Large intestine (tissue), 3 donors: ENCODE results near the gene CARD14. TPM values are rescaled to one million over a fixed set of nuclear protein-coding genes. Genes with fewer than 3 reads are reported as not detected.
"Not testable (repeated sequence)": the region's sequence is repeated elsewhere in the genome, so short reads cannot be mapped to it uniquely, and the experiment has no call there.

Experiments
- DNase-seq, 2 donors: peaks; one replicate each; pipeline versions ENCODE4 v3.0.0 to v3.0.0-alpha.2; 2013
- H3K27ac ChIP-seq: one replicate; pipeline ENCODE4 v1.5.1; 2013; ENCODE audit warnings: low read length
- H3K27me3 ChIP-seq: 2 replicates; pipeline ENCODE4 v1.6.1; 2013; ENCODE audit warnings: low read length; ENCODE audit not compliant: control insufficient read depth, insufficient read depth
- H3K36me3 ChIP-seq: 2 replicates; pipeline ENCODE4 v1.6.1; 2013; ENCODE audit warnings: low read length; ENCODE audit not compliant: control insufficient read depth, insufficient read depth
- H3K4me1 ChIP-seq: one replicate; pipeline ENCODE4 v1.6.1; 2013; ENCODE audit warnings: low read length; ENCODE audit not compliant: control insufficient read depth, insufficient read depth
- H3K4me3 ChIP-seq: one replicate; pipeline ENCODE4 v1.5.1; 2013; ENCODE audit warnings: low read length
- H3K9me3 ChIP-seq: one replicate; pipeline ENCODE4 v1.6.1; 2013; ENCODE audit warnings: mild to moderate bottlenecking, low read depth, low read length, moderate library complexity; ENCODE audit not compliant: control insufficient read depth
- WGBS: methylation state at CpG from one replicate; pipeline ENCODE4 v1.1.5; 2013; ENCODE audit warnings: low lambda C conversion rate; ENCODE audit not compliant: insufficient coverage; 5-methylcytosine and 5-hydroxymethylcytosine counted together
- polyA plus RNA-seq: library from polyadenylated mRNA; unstranded; fragments of 120-200 nt; gene quantifications from one replicate; pipeline ENCODE4 v1.2.1, GENCODE V29; 2013

Gene CARD14
- polyA plus RNA-seq, 1 donor: 3.2 TPM

DNA sequence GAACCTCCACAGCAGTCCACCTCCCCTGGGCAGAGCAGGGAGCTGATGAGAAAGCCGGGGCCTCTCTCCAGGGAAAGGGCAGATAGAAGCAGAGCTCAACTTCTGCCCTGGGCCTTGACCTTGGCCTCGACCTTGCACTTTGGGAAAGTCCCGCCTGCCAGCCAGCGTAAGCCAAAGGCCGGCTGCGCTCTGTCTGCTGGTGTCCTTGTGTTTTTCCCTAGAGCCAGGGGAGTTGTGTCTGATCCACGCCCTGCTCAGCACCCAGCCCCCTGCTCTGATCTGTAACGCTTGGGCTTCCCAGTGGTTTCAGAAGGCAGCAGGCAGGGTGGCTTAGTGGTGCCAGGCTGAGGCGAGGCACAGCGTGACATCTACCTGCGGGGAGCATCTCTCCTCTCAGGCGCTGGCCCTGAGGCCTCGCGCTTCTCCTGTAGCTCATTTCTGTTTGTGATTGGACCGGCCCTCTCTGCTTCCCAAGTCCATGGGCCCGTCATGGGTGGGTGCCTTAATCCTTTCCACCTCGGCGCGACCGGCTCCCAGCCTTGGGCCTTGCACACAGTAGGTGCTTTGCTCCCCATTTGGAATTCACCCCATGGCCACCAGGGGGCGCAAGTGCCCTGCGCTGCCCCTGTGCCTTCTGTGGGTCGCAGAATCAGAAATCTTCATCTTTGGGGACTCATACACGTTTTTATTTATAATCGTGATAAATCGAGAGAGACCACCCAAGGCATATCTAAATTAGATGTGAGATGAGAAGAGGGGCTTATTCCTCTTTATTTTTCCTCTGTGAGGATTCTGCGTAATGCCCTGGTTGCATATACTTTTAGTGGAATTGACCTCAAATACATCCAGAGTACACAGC lies 26.1 kb downstream of the CARD14 start:
- 0% methylated on average over 1 of the region's 27 CpGs for WGBS

DNA sequence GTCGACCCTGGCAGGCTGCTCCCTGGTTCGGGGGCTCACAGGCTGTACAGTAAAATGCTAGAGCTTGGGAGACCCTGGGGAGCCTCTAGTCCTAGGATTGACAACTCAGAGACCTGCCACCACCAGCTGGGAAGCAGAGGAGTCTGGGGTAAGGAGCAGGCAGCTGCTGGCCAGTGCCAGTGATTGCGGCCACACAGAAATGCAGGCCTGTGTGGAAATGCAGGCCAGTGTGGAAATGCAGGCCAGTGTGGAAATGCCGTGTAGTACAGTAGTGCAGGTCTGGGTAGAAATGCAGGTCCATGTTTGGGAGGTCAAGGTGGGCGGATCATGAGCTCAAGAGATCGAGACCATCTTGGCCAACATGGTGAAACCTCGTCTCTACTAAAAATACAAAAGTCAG lies 26.8 kb downstream of the CARD14 start:
- no peaks in the 10 kb centered on the region for H3K36me3 ChIP-seq
- no CpG with 5 or more reads among the region's 7 CpGs for WGBS
- no peaks in the 10 kb centered on the region for H3K9me3 ChIP-seq

More for the DNA sequence above, 26.1 kb downstream of the CARD14 start:
- H3K9me3 ChIP-seq: no peaks in the 10 kb centered on the region
- no peak overlapping the region for H3K27ac ChIP-seq
- H3K36me3 ChIP-seq: no peaks in the 10 kb centered on the region
- H3K4me3 ChIP-seq: no peak overlapping the region
- no peak for DNase-seq
- peaks cover 7% of the 10 kb centered on the region for H3K27me3 ChIP-seq
- H3K4me1 ChIP-seq: no peaks in the 10 kb centered on the region

DNA sequence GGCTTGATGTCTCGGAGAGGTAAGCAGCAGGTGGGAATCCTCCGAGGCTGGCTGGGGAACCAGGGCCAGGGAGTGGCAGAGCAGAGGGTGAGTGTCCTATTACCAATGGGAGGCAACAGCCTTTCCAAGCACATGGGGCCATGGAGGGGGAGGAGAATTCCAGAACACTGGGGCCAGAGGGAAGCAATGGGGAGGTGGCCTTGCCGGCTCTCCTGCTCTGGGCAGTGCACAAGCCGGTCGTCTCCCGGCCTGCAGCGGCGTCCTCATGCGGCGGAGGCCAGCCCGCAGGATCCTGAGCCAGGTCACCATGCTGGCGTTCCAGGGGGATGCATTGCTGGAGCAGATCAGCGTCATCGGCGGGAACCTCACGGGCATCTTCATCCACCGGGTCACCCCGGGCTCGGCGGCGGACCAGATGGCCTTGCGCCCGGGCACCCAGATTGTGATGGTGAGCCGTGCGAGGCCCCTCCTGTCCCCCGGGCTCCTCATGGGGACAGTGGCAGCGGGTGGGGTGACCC lies 28.4 kb downstream of the CARD14 start:
- no peak for DNase-seq
- H3K4me3 ChIP-seq: no peak overlapping the region
- peaks cover 2% of the 10 kb centered on the region for H3K27me3 ChIP-seq
- H3K27ac ChIP-seq: no peak overlapping the region
- H3K36me3 ChIP-seq: no peaks in the 10 kb centered on the region
- WGBS: no CpG with 5 or more reads among the region's 27 CpGs
- H3K4me1 ChIP-seq: no peaks in the 10 kb centered on the region
- H3K9me3 ChIP-seq: no peaks in the 10 kb centered on the region

More for the DNA sequence above, 26.8 kb downstream of the CARD14 start:
- Histone ChIP-seq H3K4me1 (no peaks in the 10 kb centered on the region), H3K27me3 (peaks cover 7% of the 10 kb centered on the region), H3K4me3 (no peak overlapping the region), H3K27ac (no peak overlapping the region)
- DNase-seq: no peak

DNA sequence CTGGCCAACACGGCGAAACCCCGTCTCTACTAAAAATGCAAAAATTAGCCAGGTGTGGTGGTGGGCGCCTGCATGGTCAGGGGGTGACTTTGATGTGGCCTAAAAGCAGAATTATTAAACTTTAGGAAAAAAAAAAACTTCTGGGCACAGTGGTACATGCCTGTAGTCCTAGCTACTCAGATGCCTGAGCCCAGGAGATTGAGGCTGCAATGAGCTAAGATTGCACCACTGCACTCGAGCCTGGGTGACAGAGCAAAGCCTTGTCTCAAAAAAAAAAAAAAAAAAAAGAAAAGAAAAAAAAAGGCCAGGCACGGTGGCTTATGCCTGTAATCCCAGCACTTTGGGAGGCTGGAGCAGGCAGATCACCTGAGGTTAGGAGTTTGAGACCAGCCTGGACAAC lies 29.5 kb downstream of the CARD14 start:
- H3K27me3 ChIP-seq, H3K27ac ChIP-seq: not testable (repeated sequence)
- 71% methylated on average over 1 of the region's 6 CpGs for WGBS

DNA sequence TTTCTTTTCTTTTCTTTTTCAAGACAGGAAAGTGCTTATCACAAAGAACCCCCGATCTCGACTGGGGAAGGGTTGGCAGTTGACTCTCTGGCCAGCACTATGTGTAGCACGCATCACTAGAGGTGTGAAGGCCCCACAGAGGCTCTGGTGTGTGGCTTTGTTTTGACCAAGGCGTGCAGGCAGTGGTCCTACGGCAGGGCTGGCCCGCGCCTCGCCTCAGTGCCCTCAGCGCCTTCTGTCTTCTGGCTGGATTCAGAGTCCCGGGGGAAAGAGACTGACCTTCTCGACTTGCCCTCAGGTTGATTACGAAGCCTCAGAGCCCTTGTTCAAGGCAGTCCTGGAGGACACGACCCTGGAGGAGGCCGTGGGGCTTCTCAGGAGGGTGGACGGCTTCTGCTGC lies 31.6 kb downstream of the CARD14 start:
- Histone ChIP-seq H3K4me3 (no peak overlapping the region), H3K4me1 (no peaks in the 10 kb centered on the region), H3K9me3 (no peaks in the 10 kb centered on the region), H3K27me3 (no peaks in the 10 kb centered on the region), H3K27ac (no peak overlapping the region), H3K36me3 (peaks cover 2% of the 10 kb centered on the region)
- no CpG with 5 or more reads among the region's 15 CpGs for WGBS
- DNase-seq: no peak

More for the DNA sequence above, 29.5 kb downstream of the CARD14 start:
- H3K9me3 ChIP-seq, H3K4me3 ChIP-seq, H3K4me1 ChIP-seq, H3K36me3 ChIP-seq, DNase-seq: not testable (repeated sequence)

DNA sequence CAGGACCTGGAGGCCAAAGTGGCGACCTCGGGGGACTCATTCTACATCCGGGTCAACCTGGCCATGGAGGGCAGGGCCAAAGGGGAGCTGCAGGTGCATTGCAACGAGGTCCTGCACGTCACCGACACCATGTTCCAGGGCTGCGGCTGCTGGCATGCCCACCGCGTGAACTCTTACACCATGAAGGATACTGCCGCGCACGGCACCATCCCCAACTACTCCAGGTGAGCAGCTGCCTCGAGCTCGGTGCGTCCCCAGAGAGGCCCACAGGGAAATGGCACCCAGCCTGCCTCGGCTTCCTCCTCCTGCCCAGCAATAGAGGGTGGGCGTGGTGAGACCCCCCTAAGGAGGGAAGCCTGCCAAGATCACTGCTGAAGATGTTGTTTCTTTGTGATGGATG lies 32.4 kb downstream of the CARD14 start:
- DNase-seq: no peak

DNA sequence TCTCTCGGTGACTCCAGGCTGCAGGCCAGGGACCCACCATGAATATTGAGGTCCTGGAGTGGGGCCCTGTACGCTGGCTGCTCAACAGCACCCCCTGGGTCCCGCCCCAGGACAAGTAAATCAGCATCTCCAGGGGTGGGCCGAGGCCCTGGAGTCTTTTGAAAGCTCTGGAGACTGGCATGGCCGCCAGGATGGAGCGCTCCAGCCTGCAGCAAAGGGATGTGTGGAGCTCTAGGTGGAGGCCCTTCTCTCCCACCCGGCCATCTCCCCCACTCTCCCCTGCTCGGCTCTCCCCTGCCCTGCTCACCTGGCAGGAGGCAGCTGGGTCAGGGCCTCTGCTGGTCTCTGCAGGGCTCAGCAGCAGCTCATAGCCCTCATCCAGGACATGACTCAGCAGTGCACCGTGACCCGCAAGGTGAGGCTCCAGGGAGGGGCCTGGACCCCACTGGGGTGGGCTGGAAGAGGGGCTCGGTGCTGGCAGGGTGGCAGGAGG lies 33.7 kb downstream of the CARD14 start:
- Histone ChIP-seq H3K4me1 (no peaks in the 10 kb centered on the region), H3K9me3 (no peaks in the 10 kb centered on the region), H3K27ac (no peak overlapping the region), H3K27me3 (no peaks in the 10 kb centered on the region), H3K36me3 (peaks cover 13% of the 10 kb centered on the region), H3K4me3 (no peak overlapping the region)
- WGBS: no CpG with 5 or more reads among the region's 11 CpGs
- no peak for DNase-seq

More for the DNA sequence above, 32.4 kb downstream of the CARD14 start:
- Histone ChIP-seq H3K27me3 (no peaks in the 10 kb centered on the region), H3K9me3 (no peaks in the 10 kb centered on the region), H3K36me3 (peaks cover 5% of the 10 kb centered on the region), H3K27ac (no peak overlapping the region), H3K4me3 (no peak overlapping the region), H3K4me1 (no peaks in the 10 kb centered on the region)
- no CpG with 5 or more reads among the region's 17 CpGs for WGBS

DNA sequence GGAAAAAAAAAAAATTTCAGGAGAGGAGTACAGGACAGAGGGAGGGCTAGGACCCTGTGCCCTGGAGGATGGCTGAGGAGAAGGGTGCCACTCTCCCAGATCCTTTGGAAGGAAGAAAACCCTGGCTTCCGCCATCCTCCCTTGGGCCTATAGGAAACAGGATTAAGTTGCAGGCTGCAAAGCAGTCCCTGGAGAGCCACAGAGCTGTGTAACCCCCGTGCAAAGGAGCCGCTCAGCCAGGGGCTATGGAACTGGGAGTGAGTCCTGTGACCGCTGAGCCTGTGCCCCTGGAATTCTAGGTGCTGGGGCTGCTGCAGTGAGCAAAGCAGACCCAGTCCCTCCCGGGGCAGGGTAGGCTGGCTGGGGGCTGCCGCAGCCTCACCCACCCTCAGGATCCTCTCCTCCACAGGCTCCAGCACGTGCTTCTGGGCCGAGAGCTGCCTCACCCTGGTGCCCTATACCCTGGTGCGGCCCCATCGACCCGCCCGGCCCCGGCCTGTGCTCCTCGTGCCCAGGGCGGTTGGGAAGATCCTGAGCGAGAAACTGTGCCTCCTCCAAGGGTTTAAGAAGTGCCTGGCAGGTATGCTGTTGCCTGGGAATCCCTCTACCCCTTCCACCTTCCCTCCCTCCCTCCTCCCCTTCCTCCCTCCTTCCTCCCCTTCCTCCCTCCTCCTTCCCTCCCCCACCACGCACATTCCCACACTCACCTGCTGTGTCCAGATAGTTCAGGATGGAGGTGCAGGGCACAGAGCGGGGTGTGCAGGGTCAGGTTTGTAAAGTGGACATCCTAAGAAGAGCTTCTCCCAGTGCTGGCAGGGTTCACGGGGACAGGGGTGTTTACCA lies 35.0 kb downstream of the CARD14 start:
- H3K36me3 ChIP-seq: peaks cover 26% of the 10 kb centered on the region
- no peaks in the 10 kb centered on the region for H3K27me3 ChIP-seq
- H3K27ac ChIP-seq: no peak overlapping the region
- H3K9me3 ChIP-seq: no peaks in the 10 kb centered on the region
- H3K4me3 ChIP-seq: no peak overlapping the region
- no CpG with 5 or more reads among the region's 19 CpGs for WGBS
- DNase-seq: no peak
- H3K4me1 ChIP-seq: no peaks in the 10 kb centered on the region

DNA sequence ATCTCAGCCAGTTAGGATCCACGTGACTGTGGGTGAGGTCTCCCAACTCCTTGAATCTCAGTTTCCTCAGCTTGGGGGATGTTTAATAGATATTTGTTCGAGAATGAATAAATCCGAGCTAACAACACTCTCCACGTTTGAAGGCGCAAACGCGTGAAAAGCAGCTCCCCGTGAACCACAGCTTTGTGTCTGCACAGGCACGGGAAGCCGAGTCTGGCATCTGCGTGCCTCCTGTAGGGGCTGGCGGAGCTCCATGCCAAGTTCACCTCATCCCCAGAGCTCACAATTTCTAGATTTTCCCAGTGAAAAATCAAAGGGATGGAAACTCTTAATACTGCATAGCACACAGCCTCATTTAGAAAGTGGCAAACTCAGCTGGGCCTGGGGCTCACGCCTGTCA lies 36.0 kb downstream of the CARD14 start:
- Histone ChIP-seq H3K27me3 (no peaks in the 10 kb centered on the region), H3K4me3 (no peak overlapping the region), H3K27ac (no peak overlapping the region), H3K9me3 (peaks cover 3% of the 10 kb centered on the region), H3K4me1 (no peaks in the 10 kb centered on the region), H3K36me3 (peaks cover 36% of the 10 kb centered on the region)
- WGBS: no CpG with 5 or more reads among the region's 13 CpGs
- DNase-seq: no peak

DNA sequence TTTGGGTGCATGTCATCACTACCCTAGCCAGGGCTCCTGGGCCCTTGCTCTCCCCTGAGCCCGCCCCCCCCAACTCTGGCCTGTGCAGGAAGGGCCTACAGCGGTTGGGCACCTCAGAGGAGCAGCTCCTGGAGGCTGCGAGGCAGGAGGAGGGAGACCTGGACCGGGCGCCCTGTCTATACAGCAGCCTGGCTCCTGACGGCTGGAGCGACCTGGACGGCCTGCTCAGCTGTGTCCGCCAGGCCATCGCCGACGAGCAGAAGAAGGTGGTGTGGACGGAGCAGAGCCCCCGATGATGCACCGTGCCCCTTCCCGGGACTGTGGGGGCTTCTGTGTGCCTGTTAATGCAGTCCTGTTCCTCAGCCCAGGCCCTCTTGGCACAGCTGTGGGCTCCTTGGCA lies 38.2 kb downstream of the CARD14 start:
- no peak overlapping the region for H3K4me3 ChIP-seq
- H3K36me3 ChIP-seq: peaks cover 55% of the 10 kb centered on the region
- DNase-seq: no peak
- H3K27me3 ChIP-seq: no peaks in the 10 kb centered on the region
- H3K9me3 ChIP-seq: peaks cover 4% of the 10 kb centered on the region
- WGBS: no CpG with 5 or more reads among the region's 16 CpGs
- no peak overlapping the region for H3K27ac ChIP-seq
- H3K4me1 ChIP-seq: no peaks in the 10 kb centered on the region
